Right lung (tissue), 10 donors: ENCODE measurements around the gene MLLT1. TPM values are rescaled to one million over a fixed set of nuclear protein-coding genes. Genes with fewer than 3 reads are reported as not detected.
"Not testable (repeated sequence)": the region's sequence is repeated elsewhere in the genome, so short reads cannot be mapped to it uniquely, and the experiment has no call there.

Experiments
- DNase-seq, 2 donors: peaks; one replicate each; pipeline ENCODE4 v3.0.0-alpha.2; 2013
- long read RNA-seq, 8 donors: transcript quantifications; one replicate each; lab custom pipeline, GENCODE V29; 2026
- polyA plus RNA-seq, 5 donors: library from polyadenylated mRNA; unstranded; fragments of 120-200 nt; gene quantifications; one replicate each; pipeline versions ENCODE4 v1.2.1 to v1.2.3, GENCODE V29; 2013; ENCODE audit warnings: inconsistent platforms in 1 of 5, low replicate concordance in 1 of 5; ENCODE audit not compliant: insufficient read length in 5 of 5, insufficient read depth in 1 of 5

Gene MLLT1
- polyA plus RNA-seq: 100 to 1,000 TPM in 2 of 5 donors, 10 to 100 TPM in 3; 61.4 to 124 (median 79.8) TPM
- long read RNA-seq, donor 1, transcript MLLT1-202 (6 exons, 637 nt): major isoform, 15 of 63 reads
- long read RNA-seq, donor 1, partial matches to known transcripts: 47 of 63 reads
- long read RNA-seq, donor 1, other reads (novel, unspliced or antisense): 0 of 63 reads
- long read RNA-seq, donor 2, full-length matches to known transcripts: 5 of 5 reads
- long read RNA-seq, donor 2, partial matches to known transcripts: 0 of 5 reads
- long read RNA-seq, donor 2, other reads (novel, unspliced or antisense): 0 of 5 reads
- long read RNA-seq, donor 3, full-length matches to known transcripts: 9 of 21 reads
- long read RNA-seq, donor 3, partial matches to known transcripts: 12 of 21 reads
- long read RNA-seq, donor 3, other reads (novel, unspliced or antisense): 0 of 21 reads
- long read RNA-seq, donor 4, full-length matches to known transcripts: 10 of 29 reads
- long read RNA-seq, donor 4, partial matches to known transcripts: 19 of 29 reads
- long read RNA-seq, donor 4, other reads (novel, unspliced or antisense): 0 of 29 reads
- long read RNA-seq, donor 5, full-length matches to known transcripts: 8 of 19 reads
- long read RNA-seq, donor 5, partial matches to known transcripts: 11 of 19 reads
- long read RNA-seq, donor 5, other reads (novel, unspliced or antisense): 0 of 19 reads
- long read RNA-seq, donor 6, full-length matches to known transcripts: 17 of 36 reads
- long read RNA-seq, donor 6, partial matches to known transcripts: 19 of 36 reads
- long read RNA-seq, donor 6, other reads (novel, unspliced or antisense): 0 of 36 reads
- long read RNA-seq, donor 7, full-length matches to known transcripts: 19 of 29 reads
- long read RNA-seq, donor 7, partial matches to known transcripts: 10 of 29 reads
- long read RNA-seq, donor 7, other reads (novel, unspliced or antisense): 0 of 29 reads
- long read RNA-seq, donor 8, partial matches to known transcripts: 5 of 9 reads
- long read RNA-seq, donor 8, other reads (novel, unspliced or antisense): 0 of 9 reads

GRCh38 chr19:6279931-6280591 lies at the start of gene MLLT1:
MLLT1 (minus strand) TSS chr19:6279975; CDS start chr19:6279784, 191 bp downstream.
- peak; percentile 95 to 96 for DNase-seq

- no peak for DNase-seq
Observed at GRCh38 chr19:6326815-6327214, 47.0 kb upstream of the MLLT1 start.

GRCh38 chr19:6325614-6326013 lies 45.8 kb upstream of the MLLT1 start:
- DNase-seq: no peak

- no peak for DNase-seq
Observed at GRCh38 chr19:6324757-6325156, 45.0 kb upstream of the MLLT1 start.

GRCh38 chr19:6322284-6322683 lies 42.5 kb upstream of the MLLT1 start:
- DNase-seq: no peak

GRCh38 chr19:6319376-6319775 lies 39.6 kb upstream of the MLLT1 start:
- no peak for DNase-seq

GRCh38 chr19:6318772-6319171 lies 39.0 kb upstream of the MLLT1 start:
- no peak for DNase-seq

- not testable (repeated sequence) for DNase-seq
Observed at GRCh38 chr19:6315646-6316045, 35.9 kb upstream of the MLLT1 start.

- DNase-seq: no peak
Observed at GRCh38 chr19:6313398-6313969, 33.7 kb upstream of the MLLT1 start.

- DNase-seq: no peak
Observed at GRCh38 chr19:6312018-6312417, 32.2 kb upstream of the MLLT1 start.

GRCh38 chr19:6298413-6298812 lies 18.6 kb upstream of the MLLT1 start:
- DNase-seq: no peak

GRCh38 chr19:6297202-6297601 lies 17.4 kb upstream of the MLLT1 start:
- no peak for DNase-seq

- no peak for DNase-seq
Observed at GRCh38 chr19:6292006-6292405, 12.2 kb upstream of the MLLT1 start.

- no peak for DNase-seq
Observed at GRCh38 chr19:6288737-6289136, 9.0 kb upstream of the MLLT1 start.

GRCh38 chr19:6287269-6287885 lies 7.6 kb upstream of the MLLT1 start:
- DNase-seq: no peak

GRCh38 chr19:6286676-6287075 lies 6.9 kb upstream of the MLLT1 start:
- DNase-seq: no peak

GRCh38 chr19:6282393-6282792 lies 2.6 kb upstream of the MLLT1 start:
- not testable (repeated sequence) for DNase-seq

- no peak for DNase-seq
Observed at GRCh38 chr19:6279620-6279930, 200 bp downstream of the MLLT1 start.

GRCh38 chr19:6278740-6279619 lies 795 bp downstream of the MLLT1 start:
- DNase-seq: no peak

GRCh38 chr19:6278051-6278450 lies 1.7 kb downstream of the MLLT1 start:
- no peak for DNase-seq
